Mesenteric fat pad (tissue), 1 donor: ENCODE data around the gene C8G. TPM values are rescaled to one million over a fixed set of nuclear protein-coding genes. Genes with fewer than 3 reads are reported as not detected.

Source experiments
- DNase-seq: peaks from one replicate; pipeline ENCODE4 v3.0.0-alpha.2; 2020; ENCODE audit warnings: low spot score
- total RNA-seq: library from RNA; stranded (reverse); fragmentation: NEBNext Ultra II Directional; extraction: Animal tissue kit (Norgen Biotek cat#: 25700); gene quantifications from one replicate; pipeline ENCODE4 v1.2.1, GENCODE V29; 2021
- donor health status: DM: yes; HTN: yes; CAD: no.

The C8G gene
- total RNA-seq, 1 donor from 2014 or later, result not detected

- no peak for DNase-seq
Observed at GRCh38 chr9:136920069-136920468, 25.0 kb upstream of the C8G start.

- no peak for DNase-seq
Observed at GRCh38 chr9:136920734-136921231, 24.3 kb upstream of the C8G start.

- DNase-seq, result no peak
Observed at GRCh38 chr9:136921307-136921706, 23.7 kb upstream of the C8G start.

DNA sequence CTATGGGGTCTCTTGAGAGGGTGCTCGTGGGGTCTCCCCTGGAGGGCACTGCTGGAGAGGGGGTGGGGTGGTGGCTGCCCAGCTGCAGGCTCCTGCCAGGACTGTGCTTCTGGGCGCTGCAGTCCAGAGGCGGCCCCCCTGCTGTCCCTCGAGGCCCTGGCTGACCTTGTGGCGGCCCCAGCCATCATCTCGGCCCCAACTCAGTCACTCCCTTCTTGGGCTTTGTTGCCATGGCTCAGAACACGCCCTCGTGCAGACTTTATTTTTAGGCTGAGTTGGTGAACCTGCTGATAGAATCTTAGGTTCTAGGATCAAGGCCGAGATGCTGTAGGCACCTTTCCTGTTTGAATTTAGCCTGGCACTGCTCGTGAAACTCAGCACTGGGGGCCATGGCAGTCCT, 23.3 kb upstream of the C8G start:
- no peak for DNase-seq

DNA sequence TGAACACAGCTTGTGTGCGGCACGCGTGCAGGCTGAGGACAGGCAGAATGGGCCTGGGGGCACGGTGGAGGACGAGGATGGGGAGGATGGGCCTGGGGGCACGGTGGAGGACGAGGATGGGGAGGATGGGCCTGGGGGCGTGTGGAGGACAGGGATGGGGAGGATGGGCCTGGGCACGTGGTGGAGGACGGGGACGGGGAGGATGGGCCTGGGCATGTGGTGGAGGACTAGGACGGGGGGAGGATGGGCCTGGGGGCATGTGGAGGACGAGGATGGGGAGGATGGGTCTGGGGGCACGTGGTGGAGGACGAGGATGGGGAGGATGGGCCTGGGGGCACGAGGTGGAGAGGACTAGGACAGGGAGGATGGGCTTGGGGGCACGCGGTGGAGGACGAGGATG, 22.5 kb upstream of the C8G start:
- no peak for DNase-seq

DNA sequence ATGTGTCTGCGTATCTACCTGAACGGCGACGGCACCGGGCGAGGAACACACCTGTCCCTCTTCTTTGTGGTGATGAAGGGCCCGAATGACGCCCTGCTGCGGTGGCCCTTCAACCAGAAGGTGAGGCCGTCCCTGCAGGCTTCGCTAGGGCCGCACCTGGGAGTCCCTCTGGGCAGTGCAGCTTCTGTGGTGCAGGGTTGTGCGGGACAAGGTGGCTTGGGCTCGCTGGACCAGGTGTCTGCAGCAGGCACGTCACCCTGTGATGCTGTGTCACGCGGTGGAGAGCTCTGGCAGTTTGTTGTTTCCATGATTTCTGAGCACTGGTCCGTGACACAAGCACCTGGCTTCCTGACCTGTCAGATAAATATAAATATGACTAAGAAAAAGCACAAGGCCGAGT, 21.2 kb upstream of the C8G start:
- no peak for DNase-seq

DNA sequence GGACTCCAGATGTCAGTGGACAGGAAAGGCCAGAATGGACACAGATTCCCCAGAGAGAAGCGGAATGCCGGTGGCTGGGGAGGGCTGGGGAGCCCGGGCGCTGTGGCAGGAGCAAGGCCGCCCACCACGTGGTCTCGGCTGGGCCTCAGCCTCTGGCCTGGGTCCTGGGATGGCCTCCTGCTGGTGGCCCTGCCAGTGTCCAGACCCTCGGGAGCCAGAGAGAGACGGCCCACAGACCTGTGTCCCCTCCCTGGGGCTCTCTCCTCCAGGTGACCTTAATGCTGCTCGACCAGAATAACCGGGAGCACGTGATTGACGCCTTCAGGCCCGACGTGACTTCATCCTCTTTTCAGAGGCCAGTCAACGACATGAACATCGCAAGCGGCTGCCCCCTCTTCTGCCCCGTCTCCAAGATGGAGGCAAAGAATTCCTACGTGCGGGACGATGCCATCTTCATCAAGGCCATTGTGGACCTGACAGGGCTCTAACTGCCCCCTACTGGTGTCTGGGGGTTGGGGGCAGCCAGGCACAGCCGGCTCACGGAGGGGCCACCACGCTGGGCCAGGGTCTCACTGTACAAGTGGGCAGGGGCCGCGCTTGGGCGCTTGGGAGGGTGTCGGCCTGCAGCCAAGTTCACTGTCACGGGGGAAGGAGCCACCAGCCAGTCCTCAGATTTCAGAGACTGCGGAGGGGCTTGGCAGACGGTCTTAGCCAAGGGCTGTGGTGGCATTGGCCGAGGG, 19.5 kb upstream of the C8G start:
- no peak for DNase-seq

DNA sequence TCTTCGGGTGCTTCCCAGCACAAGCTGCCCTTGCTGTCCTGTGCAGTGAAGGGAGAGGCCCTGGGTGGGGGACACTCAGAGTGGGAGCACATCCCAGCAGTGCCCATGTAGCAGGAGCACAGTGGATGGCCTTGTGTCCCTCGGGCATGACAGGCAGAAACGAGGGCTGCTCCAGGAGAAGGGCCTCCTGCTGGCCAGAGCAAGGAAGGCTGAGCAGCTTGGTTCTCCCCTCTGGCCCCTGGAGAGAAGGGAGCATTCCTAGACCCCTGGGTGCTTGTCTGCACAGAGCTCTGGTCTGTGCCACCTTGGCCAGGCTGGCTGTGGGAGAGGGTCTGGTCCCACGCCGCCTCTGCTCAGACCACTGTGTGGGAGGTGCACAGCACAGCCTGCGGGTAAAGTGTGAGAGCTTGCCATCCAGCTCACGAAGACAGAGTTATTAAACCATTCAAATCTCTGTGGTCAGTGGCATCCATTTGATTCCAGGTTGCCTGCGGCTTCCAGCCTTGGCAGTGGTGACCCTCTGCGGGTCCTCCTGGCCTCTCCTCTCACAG, 18.8 kb upstream of the C8G start:
- DNase-seq, result no peak

DNA sequence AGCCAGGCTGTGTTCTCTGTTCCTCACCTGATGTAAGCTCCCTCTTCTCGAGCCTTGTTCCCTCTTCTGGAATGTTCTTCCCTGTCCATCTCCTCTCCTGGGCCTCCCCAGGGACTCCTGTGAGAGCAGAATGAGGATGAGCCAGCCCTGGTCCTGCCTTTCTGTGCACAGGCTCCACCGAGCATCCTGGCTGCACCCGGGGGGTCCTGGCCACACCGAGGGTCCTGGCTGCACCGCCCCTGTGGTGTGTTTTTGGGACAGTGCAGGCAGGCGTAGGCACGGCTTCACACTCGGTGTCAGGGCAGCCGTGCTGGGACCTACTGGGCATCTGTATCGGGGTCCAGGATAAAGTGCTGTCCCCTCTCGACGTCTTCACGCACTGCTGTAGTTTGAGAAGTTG, 18.3 kb upstream of the C8G start:
- no peak for DNase-seq

DNA sequence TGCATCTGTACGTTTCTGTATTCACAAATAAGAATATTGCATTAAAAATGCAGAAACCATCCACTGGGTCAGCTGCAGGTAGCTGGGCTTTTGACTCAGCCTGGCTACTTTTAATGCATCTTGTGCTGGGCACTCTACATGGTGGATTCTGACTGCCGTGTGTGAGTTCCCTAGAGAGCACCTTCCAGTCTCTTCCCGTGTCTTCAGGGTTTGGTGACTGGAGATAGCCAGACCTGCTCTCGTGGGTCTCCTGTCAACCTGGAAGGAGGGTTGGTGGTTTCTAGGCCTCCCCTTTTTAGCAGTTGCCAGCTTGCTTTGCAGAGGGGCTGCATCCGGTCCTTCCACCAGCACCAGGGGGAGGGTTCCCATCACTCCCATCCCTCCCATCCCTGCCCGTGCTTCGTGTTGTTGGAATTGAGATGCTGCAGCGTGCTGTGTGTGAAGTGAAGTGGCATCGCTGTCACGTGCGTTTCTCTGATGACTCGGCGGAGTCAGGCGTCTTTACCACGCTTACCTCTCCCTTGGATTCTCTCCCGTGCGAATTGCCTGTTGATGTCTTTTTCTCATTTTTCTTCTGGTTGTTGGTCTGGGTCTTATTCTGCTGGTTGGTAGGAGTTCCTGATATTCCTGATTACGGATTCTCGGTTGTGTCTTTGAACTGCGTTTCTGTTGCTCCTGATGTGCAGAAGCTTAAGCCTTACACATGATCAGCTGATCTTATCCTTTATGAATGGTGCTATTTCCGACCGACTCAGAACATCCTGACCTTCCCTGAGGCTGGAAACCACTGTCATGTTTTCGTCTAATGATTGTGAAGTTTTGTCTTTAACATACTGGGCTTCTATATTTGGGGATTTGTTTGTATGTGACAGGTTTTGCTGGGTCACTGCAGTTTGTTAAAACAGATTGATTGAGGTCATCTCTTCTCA, 17.4 kb upstream of the C8G start:
- no peak for DNase-seq

GRCh38 chr9:136928591-136928990, 16.5 kb upstream of the C8G start:
- DNase-seq, result no peak

DNA sequence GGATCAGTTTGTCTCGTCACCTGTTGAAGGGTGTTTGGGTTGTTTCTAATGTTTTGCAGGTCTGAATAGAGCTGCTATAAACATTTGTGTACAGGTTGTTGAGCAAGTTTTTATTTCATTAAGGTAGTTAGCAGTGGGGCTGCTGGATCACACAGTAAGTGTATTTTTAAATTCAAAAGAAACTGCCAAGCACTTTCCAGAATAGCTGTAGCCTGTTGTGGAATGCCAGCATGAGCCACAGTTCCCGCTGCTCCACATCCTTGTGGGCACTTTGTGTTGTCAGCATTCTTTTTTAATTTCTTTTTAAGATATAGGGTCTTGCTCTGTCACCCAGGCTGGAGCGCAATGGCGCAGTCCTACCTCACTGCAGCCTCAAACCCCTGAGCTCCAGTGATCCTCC, 15.0 kb upstream of the C8G start:
- no peak for DNase-seq

- no peak for DNase-seq
Observed at GRCh38 chr9:136931611-136932130, 13.4 kb upstream of the C8G start.

DNA sequence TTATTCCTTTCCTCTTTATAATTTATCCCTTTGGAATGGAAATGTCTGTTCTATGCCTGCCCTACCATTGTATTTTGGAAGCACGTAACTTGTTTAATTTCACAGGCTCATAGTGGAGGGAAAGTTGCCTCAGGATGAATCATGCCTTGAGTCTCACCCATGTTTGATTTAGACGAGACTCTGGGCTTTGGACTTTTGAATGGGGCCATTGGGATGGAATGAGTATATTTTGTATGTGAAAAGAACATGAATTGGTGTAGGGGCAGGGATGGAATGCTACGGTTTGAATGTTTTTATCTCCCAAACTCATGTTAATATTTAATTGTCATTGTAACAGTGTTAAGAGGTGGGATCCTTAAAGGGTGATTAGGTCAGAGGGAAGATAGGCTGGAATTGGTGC, 10.8 kb upstream of the C8G start:
- DNase-seq, result no peak

GRCh38 chr9:136935651-136936050, 9.4 kb upstream of the C8G start:
- DNase-seq, result no peak

GRCh38 chr9:136936645-136937170, 8.3 kb upstream of the C8G start:
- no peak for DNase-seq

- DNase-seq, result no peak
Observed at GRCh38 chr9:136937186-136938001, 7.6 kb upstream of the C8G start.

- DNase-seq, result no peak
Observed at GRCh38 chr9:136939431-136939995, 5.5 kb upstream of the C8G start.

DNA sequence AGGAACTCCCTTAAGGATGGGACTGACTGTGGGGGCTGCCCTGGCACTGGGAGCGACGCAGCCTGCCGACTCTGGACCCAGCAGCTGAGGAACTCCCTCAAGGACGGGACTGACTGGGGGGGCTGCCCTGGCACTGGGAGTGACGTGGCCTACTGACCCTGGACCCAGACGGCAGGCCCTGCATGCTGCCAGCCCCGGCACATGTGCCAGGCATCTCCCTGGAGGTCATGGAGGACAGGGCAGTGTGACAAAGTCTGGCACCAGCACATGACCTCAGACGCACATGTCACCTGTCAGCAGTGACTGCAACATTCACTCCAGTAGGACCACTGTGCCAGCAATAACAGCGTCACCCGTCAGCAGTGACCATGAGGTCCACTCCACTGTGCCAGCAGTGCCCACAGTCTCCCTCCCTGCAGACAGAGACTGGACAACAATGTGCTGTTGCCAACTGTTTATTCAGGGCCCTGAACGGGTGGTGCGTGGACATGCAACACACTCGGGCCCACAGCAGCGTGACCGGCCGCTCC, 5.0 kb upstream of the C8G start:
- DNase-seq, result no peak
